ENCODE results near the gene ST6GALNAC5. TPM values are rescaled to one million over a fixed set of nuclear protein-coding genes. Genes with fewer than 3 reads are reported as not detected.

The ST6GALNAC5 gene
- 0.11 and 1.0 TPM in 2 replicates for total RNA-seq

DNA sequence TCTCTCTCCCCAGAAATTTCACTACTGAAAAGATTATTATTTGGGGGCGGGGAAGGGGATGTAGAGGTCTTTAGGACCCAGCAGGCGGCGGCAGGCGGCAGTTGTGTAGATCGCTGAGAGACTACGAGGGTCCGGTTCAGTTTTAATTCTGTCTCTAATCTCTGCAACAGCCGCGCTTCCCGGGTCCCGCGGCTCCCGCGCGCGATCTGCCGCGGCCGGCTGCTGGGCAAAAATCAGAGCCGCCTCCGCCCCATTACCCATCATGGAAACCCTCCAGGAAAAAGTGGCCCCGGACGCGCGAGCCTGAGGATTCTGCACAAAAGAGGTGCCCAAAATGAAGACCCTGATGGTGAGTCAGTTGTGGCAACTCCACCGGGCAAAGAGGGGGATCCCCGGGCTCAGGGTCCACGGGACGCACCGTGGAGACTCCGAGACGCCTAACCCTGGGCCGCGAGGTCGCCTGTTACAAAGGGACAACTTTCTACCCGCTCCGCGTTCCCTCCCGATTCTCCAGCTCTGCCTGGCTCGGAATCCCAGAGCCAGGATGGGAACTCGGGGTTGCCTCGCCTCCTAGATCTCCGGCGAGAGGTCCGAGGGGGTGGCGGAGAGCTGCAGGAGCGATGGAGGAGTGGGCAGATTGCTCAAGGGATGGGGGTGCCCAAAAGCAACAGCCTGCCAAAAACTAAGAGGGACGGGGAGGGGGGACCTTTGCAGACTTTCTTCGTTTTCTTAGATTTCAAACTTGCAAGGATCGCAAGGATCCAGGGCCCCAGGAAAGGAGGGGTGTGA lies at the start of gene ST6GALNAC5:
Gene ST6GALNAC5, plus strand, starts transcription at position 139 of the 789 bp plus-strand sequence.

Small RNAs within 50 kb of the gene (small RNA-seq; reads per million reads assigned to genes)
- gene MIR7156 = not detected

Measured in articular chondrocyte of knee joint (primary cell).